WERI-Rb-1 (cell line): ENCODE results near the gene DCLK2.

Experiments
- DNase-seq: peaks from one replicate; pipeline ENCODE4 v3.0.0-alpha.2; 2020
- H3K27ac ChIP-seq: fragments of 250-450 bp; sonication (Bioruptor Pico); 2 replicates; pipeline ENCODE4 v1.5.1; 2020; ENCODE audit warnings: mild to moderate bottlenecking, moderate library complexity
- H3K27me3 ChIP-seq: fragments of 250-450 bp; sonication (Bioruptor Pico); 2 replicates; pipeline ENCODE4 v1.5.1; 2021; ENCODE audit warnings: mild to moderate bottlenecking, low read depth, moderate library complexity; ENCODE audit not compliant: insufficient read depth, severe bottlenecking
- H3K36me3 ChIP-seq: fragments of 250-450 bp; sonication (Bioruptor Pico); 2 replicates; pipeline ENCODE4 v1.5.1; 2020; ENCODE audit warnings: mild to moderate bottlenecking, moderate library complexity
- H3K4me3 ChIP-seq: 2 replicates; pipeline ENCODE4 v1.5.1; 2011; ENCODE audit warnings: low read depth, mild to moderate bottlenecking, control low read depth, low read length
- H3K9me3 ChIP-seq: fragments of 250-450 bp; sonication (Bioruptor Pico); 2 replicates; pipeline ENCODE4 v1.5.1; 2021; ENCODE audit warnings: mild to moderate bottlenecking, moderate library complexity; ENCODE audit not compliant: severe bottlenecking
- CTCF ChIP-seq: IDR thresholded peaks from 2 replicates; pipeline ENCODE4 v1.5.1; 2011; ENCODE audit warnings: low read depth, mild to moderate bottlenecking, control low read depth, inconsistent platforms, low read length

The DCLK2 gene

GRCh38 chr4:150247184-150247583 lies 168.9 kb downstream of the DCLK2 start:
- Histone ChIP-seq H3K9me3 (peaks cover 2% of the 10 kb centered on the region), H3K27me3 (no peaks in the 10 kb centered on the region), H3K27ac (no peak overlapping the region), H3K4me3 (no peak overlapping the region), H3K36me3 (no peaks in the 10 kb centered on the region)
- no peak for TF ChIP-seq CTCF
- DNase-seq = no peak

GRCh38 chr4:150248181-150248580 lies 169.9 kb downstream of the DCLK2 start:
- Histone ChIP-seq H3K27me3 (no peaks in the 10 kb centered on the region), H3K27ac (no peak overlapping the region), H3K9me3 (peaks cover 2% of the 10 kb centered on the region), H3K36me3 (0 out of 2 replicates have a peak, but pooled peaks cover 2% of the 10 kb centered on the region), H3K4me3 (no peak overlapping the region)
- DNase-seq = peak; percentile 53
- peak; percentile 47; the same call in 1 of the 2 replicates for TF ChIP-seq CTCF

GRCh38 chr4:150250293-150250997 lies 172.2 kb downstream of the DCLK2 start:
- H3K9me3 ChIP-seq = peaks cover 2% of the 10 kb centered on the region
- DNase-seq = no peak

GRCh38 chr4:150250998-150251651 lies 172.9 kb downstream of the DCLK2 start:
- Histone ChIP-seq H3K27ac (no peak overlapping the region), H3K4me3 (no peak overlapping the region), H3K36me3 (peaks cover 6% of the 10 kb centered on the region; the same call in 1 of the 2 replicates), H3K9me3 (no peaks in the 10 kb centered on the region), H3K27me3 (no peaks in the 10 kb centered on the region)
- no peak for TF ChIP-seq CTCF
- peak; percentile 37 for DNase-seq

More at GRCh38 chr4:150250293-150250997, 172.2 kb downstream of the DCLK2 start:
- no peak overlapping the region for H3K4me3 ChIP-seq
- TF ChIP-seq CTCF = no peak
- no peak overlapping the region for H3K27ac ChIP-seq
- peaks cover 6% of the 10 kb centered on the region; the same call in 1 of the 2 replicates for H3K36me3 ChIP-seq
- H3K27me3 ChIP-seq = no peaks in the 10 kb centered on the region

GRCh38 chr4:150251752-150252190 lies 173.5 kb downstream of the DCLK2 start:
- no peak for TF ChIP-seq CTCF
- peaks cover 6% of the 10 kb centered on the region; the same call in 1 of the 2 replicates for H3K36me3 ChIP-seq
- no peaks in the 10 kb centered on the region for H3K27me3 ChIP-seq
- peak; percentile 59 for DNase-seq
- H3K27ac ChIP-seq = peak overlapping the region; percentile 3; the same call in 1 of the 2 replicates
- H3K9me3 ChIP-seq = no peaks in the 10 kb centered on the region
- no peak overlapping the region for H3K4me3 ChIP-seq
